SHP77 treated with DMSO at 0.1 percent for 48 hours (cell line): ENCODE measurements around the gene TRIM29.

Experiments
- DNase-seq: peaks from one replicate; lab custom pipeline; 2025; lab: John Stamatoyannopoulos, UW

Gene TRIM29

DNA sequence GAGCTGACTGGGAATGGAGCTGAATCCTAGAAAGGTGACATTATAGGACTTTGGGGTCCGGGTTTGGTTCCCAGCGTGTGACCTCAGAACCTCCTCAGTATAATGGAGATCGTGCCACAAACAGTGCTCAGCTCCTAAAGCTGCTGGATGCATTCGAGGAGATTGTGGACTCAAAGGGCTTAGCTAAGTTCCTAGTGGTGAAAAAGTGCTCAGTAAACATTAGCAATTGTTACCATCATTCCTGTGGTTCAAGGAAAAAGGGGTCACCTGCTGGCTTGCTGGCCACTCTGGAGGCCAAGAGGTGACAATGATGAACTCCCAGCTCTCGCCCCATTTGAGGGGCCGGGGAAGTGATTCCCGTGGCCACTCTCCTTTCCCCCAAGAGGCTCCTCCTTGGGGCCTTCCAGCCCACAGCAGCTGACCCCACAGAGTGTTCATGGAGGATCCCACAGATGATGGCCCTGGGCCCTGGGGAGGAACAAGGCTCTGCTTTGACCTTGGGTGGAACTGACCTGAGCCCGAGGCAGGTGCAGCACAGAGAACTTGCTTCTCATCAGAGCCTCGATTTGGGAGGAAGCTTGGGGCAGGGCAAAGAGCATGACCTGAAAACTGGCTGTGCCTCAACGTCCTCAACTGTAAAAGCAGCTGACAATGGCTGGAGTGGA is 40.1 kb downstream of the TRIM29 start:
- DNase-seq = no peak

DNA sequence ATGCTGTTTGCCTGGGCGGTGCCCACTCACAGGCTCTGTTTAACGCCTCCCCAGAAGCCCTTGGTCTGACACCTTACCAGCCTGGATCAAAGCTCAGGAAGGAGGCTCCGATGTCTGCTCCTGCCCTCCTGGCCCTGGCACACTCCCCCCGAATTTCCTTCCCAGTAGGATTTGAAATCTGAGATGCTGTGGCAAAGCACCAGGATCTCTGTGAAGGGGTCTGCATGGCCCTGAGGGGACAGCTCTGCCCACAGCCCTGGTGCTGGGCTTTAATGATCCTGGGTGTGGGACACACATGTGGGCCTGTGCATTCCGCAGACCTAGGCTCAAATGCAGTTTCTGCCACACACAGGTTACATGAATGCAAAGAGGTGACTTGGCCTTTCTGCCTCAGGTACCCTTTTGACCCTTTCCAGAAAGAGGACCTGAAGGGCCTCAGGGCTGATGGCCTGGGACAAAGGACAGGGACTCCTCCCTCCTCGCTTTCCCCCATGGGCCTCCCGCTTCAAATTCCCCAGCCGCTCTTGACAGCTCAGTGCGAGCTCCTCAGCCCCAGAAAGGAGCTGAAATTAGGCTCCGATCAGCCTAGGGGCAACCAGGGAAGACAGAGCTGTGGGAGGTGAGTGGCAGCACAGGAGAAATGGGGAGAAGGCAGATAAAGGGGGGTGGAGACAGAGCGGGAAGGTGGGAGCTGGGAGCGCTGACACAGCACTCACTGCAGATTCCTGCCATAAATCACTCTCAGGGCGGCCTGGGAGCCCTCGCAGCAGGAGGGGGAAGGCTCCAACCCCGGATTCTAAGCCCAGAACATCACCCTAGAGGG is 41.3 kb downstream of the TRIM29 start:
- no peak for DNase-seq

DNA sequence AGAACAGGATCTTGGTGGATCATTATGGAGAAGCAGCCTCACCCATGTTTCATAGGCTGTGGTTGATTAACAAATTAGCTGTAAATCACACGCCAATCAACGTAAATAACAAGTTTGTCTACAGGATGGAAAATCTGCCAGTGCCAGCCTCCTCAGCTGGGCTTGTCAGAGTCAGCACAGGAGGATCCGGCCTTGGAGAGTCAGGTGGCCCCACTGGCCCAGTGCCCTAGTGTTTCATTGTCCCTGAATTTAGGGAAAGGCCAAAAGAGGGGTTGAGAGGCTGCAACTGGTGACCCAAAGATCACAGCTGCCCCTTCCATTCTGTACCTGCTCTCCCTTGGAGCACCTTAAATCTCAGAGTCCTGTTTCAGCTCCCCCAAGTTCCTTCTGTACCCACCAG is 42.4 kb downstream of the TRIM29 start:
- DNase-seq = no peak

DNA sequence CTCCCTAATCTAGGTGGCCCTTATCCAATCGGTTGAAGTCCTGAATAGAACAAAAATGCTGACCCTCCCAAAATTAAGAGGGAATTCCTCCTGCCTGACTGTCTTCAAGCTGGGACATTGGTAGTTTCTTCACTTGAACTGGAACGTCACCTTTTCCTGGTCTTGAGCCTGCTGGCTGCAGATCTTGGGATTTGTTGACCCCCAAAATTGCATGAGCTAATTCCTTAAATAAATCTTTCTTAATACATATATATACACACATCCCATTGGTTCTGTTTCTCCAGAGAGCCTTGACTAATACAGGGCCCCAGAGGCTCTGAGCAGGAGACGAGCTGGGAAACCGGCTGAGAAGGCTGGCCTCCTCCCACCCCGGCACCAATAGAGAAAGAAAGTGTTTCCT is 46.2 kb downstream of the TRIM29 start:
- DNase-seq = no peak

DNA sequence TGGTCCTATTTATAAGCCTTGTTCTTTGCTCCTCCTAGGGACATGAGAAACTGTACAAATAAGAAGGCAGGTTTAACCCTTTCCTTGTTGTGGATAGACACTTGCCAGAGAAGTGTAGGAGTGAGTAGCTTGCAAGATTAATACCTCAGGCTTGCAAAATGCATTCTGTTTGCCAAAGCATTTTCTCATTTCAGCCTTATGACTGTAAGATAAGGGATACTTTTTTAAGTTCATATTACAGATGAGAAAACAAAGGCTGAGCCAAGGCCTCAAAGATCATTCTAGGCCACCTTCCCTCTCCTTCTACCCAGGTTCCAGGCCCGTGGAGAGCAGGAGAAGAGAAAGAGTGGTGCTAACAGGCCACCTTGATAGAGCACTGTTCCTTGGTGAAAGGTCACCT is 46.8 kb downstream of the TRIM29 start:
- DNase-seq = no peak

DNA sequence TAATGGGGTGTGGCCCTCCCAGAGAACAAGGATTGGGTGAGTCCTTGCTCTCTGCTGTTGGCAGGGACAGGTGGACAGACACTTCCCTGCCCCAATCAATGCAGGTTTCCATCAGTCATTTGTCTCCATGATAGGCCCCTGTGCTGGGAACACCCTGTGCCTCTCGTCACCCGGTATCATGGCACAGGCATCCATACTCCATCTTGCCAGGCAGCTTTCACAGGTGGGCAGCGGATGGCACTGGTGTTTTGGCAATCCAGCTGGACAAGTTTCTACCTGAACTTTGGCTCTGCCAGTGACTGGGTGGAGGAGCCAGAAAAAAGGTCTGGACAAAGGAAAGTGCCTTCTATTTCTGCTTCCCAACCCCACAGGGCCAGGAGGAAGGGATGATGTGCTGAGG is 47.5 kb downstream of the TRIM29 start:
- DNase-seq = no peak

DNA sequence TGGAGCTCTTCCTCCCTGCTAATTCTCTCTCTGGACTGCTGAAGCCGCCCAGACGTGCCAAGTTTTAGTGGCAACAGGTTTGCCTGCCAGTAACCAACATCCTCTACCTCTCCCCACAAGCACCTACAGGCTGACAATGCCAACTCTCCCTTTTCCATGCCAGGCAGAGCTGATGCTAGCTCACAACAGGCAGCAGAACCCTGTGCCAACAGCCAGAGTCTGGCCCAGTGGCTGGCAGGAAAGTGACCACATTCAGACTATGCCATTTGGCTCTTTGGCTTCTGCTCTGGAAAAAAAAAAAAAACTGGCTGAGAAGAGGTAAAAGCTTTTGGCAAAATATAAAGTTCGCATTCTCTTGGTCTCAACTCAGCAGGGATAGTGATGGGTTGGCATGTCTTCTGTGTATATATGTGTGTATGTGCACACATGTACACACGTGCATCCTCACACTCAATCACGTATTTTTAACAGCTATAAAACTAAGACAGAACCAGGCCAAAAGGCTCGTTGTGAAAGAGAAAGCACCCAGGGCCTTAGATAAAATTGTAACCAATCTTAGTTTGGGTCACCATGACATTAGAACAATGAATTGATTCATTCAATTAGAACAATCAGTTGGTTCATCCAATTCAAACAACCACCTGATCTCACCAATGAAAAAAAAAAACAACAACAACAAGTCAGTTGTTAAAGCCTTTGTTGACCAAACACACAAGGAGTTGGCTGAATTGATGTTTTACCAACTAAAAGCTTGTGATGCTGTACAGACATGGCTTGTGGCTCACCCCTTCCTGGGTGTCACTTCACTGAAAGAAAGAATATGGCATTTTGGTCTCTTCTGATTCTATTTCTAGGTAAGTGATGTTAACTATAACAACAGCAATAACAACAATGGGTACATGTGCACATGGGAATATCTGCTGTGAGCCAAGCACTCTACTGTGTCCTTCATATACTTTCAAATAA is 48.6 kb downstream of the TRIM29 start:
- no peak for DNase-seq

DNA sequence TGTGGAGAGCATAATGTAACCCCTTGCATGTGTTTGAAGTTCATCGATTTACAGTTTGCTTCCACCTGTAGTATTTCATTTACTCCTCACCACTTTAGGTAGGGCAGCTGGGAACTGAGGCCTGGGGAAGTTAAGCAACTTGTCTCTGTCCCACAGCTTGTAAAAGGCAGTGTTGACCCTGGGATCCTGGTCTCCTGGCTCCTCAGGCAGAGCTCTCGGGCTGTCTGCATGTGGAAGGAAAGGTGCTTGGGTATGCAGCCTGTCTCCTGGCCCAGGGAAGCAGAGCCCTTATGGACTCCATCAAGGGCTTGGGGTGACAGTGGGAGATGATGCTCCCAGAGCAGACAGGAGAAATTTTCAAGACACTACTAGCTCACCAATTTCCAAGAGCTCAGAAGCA is 49.9 kb downstream of the TRIM29 start:
- no peak for DNase-seq

DNA sequence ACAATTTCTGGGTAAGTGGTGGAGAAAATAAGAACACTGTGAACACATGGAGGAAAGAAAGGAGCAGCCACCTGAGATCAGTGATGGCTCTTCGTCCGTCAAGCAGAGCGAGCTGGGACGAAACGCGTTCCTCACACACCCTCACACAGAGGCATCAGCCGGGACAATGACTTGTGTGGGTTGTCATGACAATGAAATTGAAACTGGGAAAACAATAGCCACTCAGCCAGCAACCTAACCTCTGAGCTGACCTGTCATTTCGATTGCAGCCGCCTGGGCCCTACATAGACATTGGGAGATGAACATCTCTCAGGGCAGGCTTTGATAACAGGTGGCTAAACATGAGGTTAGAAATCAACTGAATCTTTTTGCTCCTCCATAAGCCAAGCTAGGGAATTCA is 51.3 kb downstream of the TRIM29 start:
- DNase-seq = no peak

DNA sequence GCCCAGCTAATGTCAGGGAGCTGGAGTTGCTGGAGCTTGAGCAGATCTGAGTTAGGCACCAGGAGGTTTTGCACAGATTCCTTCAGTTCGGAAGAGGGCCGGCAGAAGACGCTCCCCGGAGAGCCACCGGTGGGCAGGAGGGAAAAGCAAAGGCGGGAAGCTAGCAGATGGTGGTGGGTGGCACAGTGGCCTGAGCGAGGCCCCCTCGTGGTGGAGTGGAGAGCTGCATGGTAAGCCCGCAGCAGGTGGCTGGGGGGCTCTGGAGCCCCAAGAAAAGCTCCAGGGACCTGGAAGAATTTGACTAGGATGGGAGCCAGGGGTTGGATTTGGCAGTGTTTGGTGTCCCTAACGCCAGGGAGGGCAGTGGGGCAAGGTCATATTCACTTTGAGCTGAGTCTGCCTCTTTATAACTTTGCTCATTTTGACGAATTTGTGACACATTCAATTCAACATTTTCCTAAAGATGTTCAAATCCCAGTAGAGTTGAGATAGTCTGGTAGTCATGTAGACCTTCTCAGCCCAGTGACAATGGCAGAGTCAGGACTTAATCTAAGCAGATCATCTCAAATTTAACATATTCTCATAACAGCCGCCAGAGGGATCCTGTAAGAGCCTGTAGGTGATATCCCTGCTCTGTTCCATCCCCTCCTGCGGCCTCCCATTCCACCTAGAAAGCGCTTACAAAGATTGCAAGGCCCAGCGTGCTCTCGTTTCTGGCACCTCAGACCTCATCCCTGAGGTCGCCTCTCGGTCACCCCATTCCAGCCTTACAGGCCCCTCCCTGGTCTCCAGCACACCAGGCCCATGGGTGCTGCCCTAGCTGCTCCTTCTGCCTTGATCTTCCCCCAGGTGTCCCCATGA is 57.9 kb downstream of the TRIM29 start:
- DNase-seq = no peak

DNA sequence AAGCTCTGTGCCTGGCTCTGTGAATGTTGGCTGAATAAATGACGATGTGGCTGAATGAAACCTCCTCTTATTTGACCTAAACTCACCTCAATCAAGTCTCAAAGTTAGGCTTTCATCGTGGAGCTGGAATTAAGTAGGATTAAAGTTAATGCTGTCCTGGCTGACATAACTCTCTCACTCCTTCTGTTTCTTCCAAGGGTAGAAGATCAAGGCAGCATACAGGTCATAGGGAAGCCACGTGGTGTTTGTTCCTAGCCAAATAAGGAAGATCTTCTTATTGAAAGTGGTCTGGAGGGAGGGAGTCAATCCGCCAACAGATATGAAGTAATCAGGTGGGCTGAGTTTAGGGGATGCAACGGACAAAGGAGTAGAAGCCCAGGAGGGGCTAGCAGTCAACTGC is 59.5 kb downstream of the TRIM29 start:
- no peak for DNase-seq

DNA sequence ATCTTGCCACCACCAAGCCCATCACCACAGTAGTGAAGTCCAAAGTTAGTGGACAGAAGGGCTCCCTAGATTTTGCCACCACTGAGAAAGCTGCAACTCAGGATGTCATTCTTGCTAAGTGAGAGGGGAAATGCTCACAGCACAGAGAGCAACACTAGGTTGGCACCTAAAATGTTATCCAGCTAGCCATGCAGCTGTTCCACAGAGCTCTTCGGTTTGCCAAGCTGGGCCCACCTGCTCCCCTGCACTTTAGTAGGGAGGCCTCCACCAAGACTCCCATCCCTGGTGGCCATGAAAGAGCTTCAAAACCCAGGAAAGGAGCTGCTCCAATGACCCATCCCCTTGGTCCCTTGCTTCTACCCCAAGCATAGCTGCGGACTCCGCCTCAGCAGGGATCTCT is 63.8 kb downstream of the TRIM29 start:
- no peak for DNase-seq

DNA sequence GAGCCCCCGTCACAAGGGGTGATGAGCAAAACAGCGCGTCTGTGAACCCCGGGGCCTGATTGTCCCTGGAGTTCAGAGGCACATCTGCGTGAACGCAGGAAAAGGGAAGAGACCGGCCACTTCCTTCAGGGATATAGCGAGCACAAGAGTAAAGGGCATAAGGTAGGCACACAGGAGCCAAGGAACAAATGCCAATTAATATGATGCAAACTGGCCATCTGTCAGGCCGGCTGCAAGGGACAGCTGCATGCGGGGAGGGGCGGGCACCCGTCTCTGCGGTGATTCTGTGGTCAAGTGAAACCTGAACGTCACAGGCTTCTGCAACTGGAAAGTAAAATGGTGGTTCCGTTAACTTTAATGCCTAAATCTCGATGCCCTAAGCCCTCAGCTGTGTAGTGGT is 64.7 kb downstream of the TRIM29 start:
- no peak for DNase-seq

DNA sequence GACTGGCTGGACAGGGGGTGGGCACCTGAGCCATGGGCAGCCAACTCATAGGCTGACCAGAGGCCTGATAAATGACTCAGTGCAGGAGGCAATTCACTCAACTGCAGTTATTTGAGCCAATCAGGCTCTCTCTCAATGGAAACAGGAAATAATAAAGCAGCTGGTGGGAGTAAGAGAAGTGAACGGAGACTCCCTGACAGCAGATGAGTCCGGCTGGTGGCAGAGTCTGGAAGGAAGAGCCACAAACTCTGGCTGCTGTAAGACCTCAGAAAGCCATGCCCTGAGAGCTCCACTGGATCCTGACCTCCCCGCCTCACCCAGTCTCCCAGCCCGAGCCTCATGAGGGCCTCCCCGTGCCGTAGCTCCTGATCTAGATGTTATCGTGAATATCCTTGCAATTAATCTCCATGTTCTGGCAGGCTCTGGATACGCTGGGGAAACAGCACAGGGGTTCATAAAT is 69.8 kb downstream of the TRIM29 start:
- no peak for DNase-seq

DNA sequence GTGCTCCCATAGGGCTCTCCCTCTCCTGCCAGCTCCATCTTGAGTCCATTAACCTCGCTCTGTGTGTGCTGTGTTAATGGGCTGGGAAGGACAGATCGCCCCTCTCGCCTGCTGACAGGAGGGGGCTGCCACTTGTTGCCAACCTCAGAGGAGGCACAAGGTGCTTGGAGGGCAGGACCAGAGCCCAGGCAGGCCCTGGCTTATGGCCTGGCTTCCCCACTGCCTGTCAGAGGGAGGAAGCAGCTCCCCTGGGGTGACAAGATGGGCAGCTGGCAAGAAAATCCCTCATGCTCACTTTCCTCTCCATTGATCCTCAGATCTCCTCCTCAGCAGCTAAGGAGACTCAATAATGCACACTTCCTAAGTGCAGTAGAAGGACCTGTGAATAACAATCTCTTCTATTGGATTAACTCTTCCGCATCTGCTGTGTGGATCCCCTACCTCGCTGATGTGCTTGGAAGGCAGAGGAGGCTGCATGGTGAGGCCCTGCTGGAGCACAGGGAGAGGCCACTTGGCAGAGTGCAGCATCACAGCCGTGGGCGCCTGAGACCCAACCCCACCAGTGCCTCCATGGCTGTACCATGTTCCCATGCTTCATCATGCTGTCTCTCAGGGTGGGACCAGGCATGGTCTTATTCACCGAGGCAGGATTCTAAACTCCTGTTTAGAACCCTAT is 70.3 kb downstream of the TRIM29 start:
- DNase-seq = no peak

DNA sequence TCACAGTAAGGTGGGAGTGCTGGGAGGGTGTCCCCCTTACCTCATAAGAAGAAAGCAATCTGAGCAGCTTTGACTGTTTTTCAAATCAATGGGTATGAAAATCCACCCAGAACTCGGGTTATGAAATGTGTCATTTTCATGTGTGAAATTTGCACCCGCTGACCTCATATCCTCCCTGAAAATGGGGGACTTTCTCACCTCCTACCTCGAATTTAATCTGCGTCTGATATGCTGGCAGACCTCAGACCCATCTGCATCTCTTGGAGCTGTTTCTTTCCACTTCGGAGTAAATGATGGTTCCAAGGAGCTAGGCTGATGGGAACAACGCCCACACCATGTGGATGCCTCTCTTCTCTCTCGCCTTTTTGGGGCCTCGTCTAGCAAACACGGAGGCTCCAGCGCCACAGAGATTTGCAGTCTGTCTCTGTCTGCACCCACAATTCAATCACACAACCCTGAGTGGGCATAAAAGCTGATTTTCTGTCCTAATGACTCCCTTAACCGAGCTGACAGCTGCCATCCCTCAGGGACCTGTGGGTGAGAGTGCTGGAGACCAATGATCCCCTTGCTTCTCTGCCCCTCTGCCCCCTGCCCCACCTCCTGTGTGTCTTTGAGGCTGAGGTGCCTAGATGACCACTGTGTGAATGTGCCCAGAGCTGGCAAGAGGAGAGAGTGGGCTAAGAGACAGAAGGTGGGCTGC is 71.0 kb downstream of the TRIM29 start:
- DNase-seq = no peak

DNA sequence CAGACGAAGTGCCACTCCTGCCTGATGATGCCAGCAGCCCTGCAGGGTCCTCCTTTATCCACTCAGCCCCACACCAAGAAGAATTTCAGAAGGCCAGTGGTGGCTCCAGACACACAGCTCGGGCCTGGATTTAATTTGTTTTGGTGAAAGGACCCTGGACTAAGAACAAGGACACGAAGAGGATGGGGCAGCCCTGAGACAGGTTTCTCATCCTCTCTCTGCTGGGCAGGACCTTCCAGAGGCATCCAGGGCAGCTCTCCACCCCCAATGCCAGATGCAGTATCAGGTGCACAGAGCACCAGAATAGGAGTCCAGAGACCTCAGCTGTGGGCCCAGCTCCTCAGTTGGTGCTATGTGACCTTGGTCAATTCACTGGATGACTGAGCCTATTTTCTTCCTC is 72.0 kb downstream of the TRIM29 start:
- no peak for DNase-seq

DNA sequence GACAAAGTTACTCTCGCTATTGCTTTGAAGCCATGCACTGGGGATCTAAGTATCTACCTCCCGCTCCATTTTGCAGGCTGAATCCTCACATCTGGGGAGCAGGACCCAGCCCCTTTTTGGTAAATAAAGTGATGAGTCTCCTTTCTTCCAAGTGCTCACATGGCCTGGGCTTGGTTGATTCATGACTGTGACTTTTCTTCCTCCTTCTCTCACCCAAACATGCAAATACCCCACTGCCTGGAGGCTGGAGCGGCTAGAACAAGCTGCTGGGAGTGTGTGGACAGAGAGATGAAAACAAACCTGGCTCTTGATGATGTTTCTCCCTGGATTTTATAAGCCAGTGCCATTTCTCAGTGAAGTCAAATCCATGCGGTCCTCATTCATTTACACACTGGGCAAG is 72.7 kb downstream of the TRIM29 start:
- DNase-seq = no peak

DNA sequence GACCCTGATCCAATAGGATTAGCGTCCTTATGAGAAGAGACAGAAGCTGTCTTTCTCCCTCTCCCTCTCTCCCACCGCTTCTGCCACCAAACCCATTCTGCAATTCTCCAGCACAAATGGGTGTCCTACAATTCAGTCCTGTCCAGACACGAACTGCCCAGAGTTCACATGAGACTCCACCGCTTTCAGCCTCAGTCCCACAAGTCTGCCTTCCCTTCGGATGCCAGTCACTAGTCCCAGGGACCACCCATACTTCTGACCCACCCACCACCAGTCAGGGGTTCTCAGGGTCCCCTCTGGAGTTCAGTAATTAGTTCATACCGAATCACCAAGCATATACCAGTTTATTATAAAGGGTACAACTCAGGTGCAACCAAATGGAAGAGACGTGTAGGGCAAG is 73.6 kb downstream of the TRIM29 start:
- DNase-seq = no peak

DNA sequence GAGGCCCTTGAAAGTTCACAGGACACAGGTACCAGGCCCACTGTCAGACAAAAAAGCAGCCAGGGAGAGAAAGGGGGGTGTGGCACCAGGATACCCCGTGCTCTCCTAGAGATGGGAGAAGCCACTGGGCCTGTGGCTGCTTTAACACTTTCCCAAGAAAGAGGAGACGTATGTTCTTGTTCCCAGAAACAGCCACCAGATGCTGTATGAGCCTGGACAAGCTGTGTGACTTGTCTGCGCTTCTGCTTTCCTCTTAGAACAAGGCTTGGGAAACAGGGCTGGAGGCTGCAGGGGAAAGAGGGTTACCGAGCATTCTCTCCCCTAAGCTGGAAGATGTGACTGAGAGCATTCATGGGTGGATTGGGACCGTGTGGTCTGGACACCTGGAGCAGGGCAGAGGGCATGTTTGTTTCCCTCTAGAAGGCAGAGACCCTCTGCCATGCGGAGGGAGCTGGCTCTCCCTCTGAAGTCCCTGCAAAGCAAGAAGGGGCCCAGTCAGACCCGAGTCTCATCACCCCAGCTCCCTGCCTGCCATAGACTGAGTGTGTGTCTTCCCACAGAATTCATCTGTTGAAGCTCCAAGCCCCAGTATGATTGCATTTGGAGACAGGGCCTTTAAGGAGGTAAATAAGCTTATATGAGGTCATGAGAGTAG is 74.1 kb downstream of the TRIM29 start:
- no peak for DNase-seq
